GM12878 (cell line): ENCODE measurements around the gene SLC34A1.

Experiments
- EGR1 ChIP-seq, 2 experiments: IDR thresholded peaks; 1 replicate in 1 of 2; 2 replicates in 1 of 2; pipeline ENCODE4 v1.6.1; 2011 to 2012; ENCODE audit warnings: low read depth in 2 of 2, low read length in 2 of 2, borderline replicate concordance in 1 of 2, mild to moderate bottlenecking in 1 of 2, moderate library complexity in 1 of 2
- GABPA ChIP-seq: IDR thresholded peaks from 2 replicates; pipeline ENCODE4 v1.6.1; 2014; ENCODE audit warnings: antibody characterized with exemption, low read depth, mild to moderate bottlenecking, inconsistent platforms
- MYC ChIP-seq: IDR thresholded peaks from 2 replicates; pipeline ENCODE4 v1.6.1; 2011; ENCODE audit warnings: mild to moderate bottlenecking, low read length, moderate library complexity, inconsistent platforms; ENCODE audit not compliant: insufficient read depth, insufficient replicate concordance, insufficient read length, severe bottlenecking
- NFYB ChIP-seq: IDR thresholded peaks from 2 replicates; pipeline ENCODE4 v1.6.1; 2011; ENCODE audit warnings: low read depth, mild to moderate bottlenecking, low read length, improper control_type of control experiment, moderate library complexity; ENCODE audit not compliant: insufficient read depth
- POLR2A ChIP-seq: IDR thresholded peaks from 2 replicates; pipeline ENCODE4 v1.6.1; 2011; ENCODE audit warnings: low read depth, mild to moderate bottlenecking, low read length
- SP1 ChIP-seq: IDR thresholded peaks from one replicate; pipeline ENCODE4 v1.6.1; 2011; ENCODE audit warnings: low read depth, low read length
- TARDBP ChIP-seq: IDR thresholded peaks from 2 replicates; pipeline ENCODE4 v1.6.1; 2016; ENCODE audit warnings: borderline replicate concordance
- ZNF217 ChIP-seq: fragments of 450-650 bp; IDR thresholded peaks from 2 replicates; pipeline ENCODE4 v1.6.1; 2017; ENCODE audit warnings: antibody characterized with exemption, mild to moderate bottlenecking
- ZNF274 ChIP-seq: IDR thresholded peaks from one replicate; pipeline ENCODE4 v1.8.0; 2011; ENCODE audit not compliant: insufficient read length, insufficient read depth
- TF ChIP-seq, protein P1 (sequence below), 3 experiments: IDR thresholded peaks in 2 of 3; conservative IDR thresholded peaks in 1 of 3; 2 replicates each; pipeline ENCODE4 v1.5.1; 2011; ENCODE audit warnings: low read depth in 3 of 3, low read length in 3 of 3, mild to moderate bottlenecking in 3 of 3, control low read depth in 2 of 3, moderate library complexity in 2 of 3, inconsistent platforms in 1 of 3, mixed read lengths in 1 of 3; ENCODE audit not compliant: control insufficient read depth in 2 of 3, insufficient read depth in 1 of 3; ENCODE audit errors: extremely low read depth in 1 of 3
- TF ChIP-seq, protein P2 (sequence below): fragments of 450-650 bp; IDR thresholded peaks from 2 replicates; pipeline ENCODE4 v1.6.1; 2017; ENCODE audit warnings: borderline replicate concordance
- TF ChIP-seq, protein P3 (sequence below): IDR thresholded peaks from 2 replicates; pipeline ENCODE4 v1.6.1; 2012; ENCODE audit warnings: low read depth, low read length, improper control_type of control experiment

DNA sequence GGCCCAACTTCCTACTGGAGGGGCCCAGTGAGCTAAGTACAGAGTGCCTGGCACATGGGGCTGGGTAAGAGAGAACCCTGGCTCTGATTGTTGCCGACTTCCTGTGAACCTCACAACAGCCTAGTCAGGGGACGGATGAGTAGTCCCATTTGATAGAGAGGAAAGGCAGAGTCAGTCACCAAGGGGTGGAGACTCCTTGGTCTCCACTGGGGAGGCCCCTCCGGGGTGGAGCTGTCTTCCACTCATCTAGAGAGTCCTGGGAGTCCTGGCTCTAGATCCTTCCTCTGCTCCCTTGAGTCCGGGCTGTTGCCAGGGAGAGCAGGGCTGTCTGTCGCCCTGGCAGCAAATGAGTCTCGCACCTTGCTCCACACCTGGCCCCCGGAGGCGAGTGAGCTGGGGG is 50.2 kb downstream of the SLC34A1 start:
- TF ChIP-seq SP1, result no peak
- TF ChIP-seq POLR2A, result no peak
- no peak for TF ChIP-seq GABPA
- TF ChIP-seq ZNF274, result no peak
- TF ChIP-seq NFYB, result no peak
- TF ChIP-seq, protein P1, sequence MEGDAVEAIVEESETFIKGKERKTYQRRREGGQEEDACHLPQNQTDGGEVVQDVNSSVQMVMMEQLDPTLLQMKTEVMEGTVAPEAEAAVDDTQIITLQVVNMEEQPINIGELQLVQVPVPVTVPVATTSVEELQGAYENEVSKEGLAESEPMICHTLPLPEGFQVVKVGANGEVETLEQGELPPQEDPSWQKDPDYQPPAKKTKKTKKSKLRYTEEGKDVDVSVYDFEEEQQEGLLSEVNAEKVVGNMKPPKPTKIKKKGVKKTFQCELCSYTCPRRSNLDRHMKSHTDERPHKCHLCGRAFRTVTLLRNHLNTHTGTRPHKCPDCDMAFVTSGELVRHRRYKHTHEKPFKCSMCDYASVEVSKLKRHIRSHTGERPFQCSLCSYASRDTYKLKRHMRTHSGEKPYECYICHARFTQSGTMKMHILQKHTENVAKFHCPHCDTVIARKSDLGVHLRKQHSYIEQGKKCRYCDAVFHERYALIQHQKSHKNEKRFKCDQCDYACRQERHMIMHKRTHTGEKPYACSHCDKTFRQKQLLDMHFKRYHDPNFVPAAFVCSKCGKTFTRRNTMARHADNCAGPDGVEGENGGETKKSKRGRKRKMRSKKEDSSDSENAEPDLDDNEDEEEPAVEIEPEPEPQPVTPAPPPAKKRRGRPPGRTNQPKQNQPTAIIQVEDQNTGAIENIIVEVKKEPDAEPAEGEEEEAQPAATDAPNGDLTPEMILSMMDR (IDR thresholded peaks at IDR 0.05 in 2 of 3, conservative IDR thresholded peaks at IDR 0.05 in 1 of 3; ENCODE audit: control insufficient read depth in 2 of 3, extremely low read depth in 1 of 3, insufficient read depth in 1 of 3, low read depth in 3 of 3, low read length in 3 of 3), result no peak
- TF ChIP-seq, protein P2, sequence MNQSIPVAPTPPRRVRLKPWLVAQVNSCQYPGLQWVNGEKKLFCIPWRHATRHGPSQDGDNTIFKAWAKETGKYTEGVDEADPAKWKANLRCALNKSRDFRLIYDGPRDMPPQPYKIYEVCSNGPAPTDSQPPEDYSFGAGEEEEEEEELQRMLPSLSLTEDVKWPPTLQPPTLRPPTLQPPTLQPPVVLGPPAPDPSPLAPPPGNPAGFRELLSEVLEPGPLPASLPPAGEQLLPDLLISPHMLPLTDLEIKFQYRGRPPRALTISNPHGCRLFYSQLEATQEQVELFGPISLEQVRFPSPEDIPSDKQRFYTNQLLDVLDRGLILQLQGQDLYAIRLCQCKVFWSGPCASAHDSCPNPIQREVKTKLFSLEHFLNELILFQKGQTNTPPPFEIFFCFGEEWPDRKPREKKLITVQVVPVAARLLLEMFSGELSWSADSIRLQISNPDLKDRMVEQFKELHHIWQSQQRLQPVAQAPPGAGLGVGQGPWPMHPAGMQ, result no peak
- no peak for TF ChIP-seq TARDBP
- TF ChIP-seq ZNF217, result no peak
- TF ChIP-seq MYC, result no peak
- no peak for TF ChIP-seq EGR1 (IDR thresholded peaks at IDR 0.05; ENCODE audit: borderline replicate concordance in 1 of 2, low read depth in 2 of 2, low read length in 2 of 2)
- TF ChIP-seq, protein P3, sequence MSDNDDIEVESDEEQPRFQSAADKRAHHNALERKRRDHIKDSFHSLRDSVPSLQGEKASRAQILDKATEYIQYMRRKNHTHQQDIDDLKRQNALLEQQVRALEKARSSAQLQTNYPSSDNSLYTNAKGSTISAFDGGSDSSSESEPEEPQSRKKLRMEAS, result no peak
